GM12873 (cell line): Measurements from ENCODE around the gene ITPR2.

Source experiments
- TF ChIP-seq, protein P1 (sequence below): IDR thresholded peaks from 2 replicates; pipeline ENCODE4 v1.5.1; 2012; ENCODE audit warnings: low read depth, mild to moderate bottlenecking, moderate library complexity, low read length, control low read depth; ENCODE audit not compliant: insufficient read depth; ENCODE audit errors: missing control alignments

The ITPR2 gene

GRCh38 chr12:26571560-26571959, 261.4 kb downstream of the ITPR2 start:
- TF ChIP-seq, protein P1, sequence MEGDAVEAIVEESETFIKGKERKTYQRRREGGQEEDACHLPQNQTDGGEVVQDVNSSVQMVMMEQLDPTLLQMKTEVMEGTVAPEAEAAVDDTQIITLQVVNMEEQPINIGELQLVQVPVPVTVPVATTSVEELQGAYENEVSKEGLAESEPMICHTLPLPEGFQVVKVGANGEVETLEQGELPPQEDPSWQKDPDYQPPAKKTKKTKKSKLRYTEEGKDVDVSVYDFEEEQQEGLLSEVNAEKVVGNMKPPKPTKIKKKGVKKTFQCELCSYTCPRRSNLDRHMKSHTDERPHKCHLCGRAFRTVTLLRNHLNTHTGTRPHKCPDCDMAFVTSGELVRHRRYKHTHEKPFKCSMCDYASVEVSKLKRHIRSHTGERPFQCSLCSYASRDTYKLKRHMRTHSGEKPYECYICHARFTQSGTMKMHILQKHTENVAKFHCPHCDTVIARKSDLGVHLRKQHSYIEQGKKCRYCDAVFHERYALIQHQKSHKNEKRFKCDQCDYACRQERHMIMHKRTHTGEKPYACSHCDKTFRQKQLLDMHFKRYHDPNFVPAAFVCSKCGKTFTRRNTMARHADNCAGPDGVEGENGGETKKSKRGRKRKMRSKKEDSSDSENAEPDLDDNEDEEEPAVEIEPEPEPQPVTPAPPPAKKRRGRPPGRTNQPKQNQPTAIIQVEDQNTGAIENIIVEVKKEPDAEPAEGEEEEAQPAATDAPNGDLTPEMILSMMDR: no peak

- TF ChIP-seq, protein P1: no peak
Observed at GRCh38 chr12:26567126-26567525, 265.9 kb downstream of the ITPR2 start.

- TF ChIP-seq, protein P1: no peak
Observed at GRCh38 chr12:26566675-26567074, 266.3 kb downstream of the ITPR2 start.

DNA sequence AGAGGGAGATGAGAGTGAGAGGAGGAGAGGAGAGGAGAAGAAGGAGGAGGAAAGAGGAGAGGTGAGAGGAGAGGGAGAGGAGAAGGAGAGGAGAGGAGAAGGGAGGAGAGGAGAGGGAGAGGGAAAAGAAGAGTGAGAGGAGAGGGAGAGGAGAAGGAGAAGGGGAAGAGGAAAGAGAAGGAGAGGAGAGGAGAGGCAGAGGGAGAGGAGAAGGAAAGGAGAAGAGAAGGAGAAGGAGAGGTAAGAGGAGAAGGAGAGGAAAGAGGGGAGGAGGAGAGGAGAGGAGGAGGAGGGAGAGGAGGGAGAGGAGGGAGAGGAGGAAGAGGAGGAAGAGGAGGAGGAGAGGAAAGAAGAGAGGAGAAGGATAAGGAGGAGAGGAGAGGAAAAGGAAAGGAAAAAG, 266.8 kb downstream of the ITPR2 start:
- TF ChIP-seq, protein P1: no peak

DNA sequence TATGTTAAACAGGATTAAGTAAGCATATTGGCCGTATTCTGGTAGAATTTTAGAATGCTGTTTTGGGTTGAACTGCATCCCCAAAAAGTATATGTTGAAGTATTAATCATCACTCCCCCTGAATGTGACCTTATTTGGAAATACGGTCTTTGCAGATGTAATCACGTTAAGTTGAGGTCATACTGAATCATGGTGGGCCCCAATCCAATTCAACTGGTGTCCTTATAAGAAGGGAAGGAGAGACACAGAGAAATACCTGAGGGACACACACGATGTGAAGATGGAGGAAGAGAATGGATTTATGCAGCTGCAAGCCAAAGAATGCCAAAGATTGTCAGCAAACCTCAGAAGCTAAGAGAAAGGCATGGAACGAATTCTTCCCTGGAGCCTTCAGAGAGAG, 268.6 kb downstream of the ITPR2 start:
- TF ChIP-seq, protein P1: no peak

DNA sequence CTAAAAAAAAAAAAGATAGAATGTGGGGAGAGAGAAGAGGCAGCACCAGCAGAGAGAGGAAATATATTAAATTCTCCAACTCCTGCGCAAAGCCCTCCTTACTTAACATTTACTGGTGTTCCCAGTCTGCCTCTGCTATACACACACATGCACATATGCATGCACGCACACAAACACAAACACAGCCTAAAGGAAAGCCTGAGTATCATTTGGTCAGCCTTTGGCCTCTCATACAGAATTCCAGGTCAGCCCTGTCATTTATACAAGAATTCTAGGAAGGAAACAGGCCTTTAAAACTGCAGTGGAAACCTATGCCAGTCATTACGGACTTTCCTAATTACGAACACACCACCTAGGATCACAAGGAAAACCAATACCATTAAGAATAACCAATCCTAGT, 269.4 kb downstream of the ITPR2 start:
- TF ChIP-seq, protein P1: no peak

DNA sequence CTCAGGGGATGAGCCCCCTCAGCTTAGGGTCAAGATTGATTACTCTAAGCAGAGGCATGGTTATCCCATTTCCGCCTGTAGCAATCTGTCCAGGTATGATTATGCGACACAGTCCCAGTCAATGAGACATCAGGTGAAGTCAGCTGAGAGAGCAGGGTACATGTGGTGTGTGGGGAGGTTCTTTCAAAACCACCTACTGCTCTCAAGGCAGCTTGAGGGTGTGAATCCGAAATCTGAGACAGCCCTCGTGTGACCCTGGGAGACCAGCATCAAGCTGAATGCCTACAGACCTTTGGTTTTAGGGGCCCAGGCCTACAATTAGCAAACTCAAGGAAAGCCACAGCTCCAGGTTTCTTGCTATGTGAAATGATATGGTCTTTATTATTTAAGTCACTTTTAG, 275.7 kb downstream of the ITPR2 start:
- TF ChIP-seq, protein P1: no peak
